BLaER1 (cell line): ENCODE measurements around the gene IGSF9.

Experiments used
- H3K27ac ChIP-seq: shearing (Covaris generic); formaldehyde crosslinking; 2 replicates; pipeline ENCODE4 v1.8.1; 2022
- H3K27me3 ChIP-seq: shearing (Covaris generic); formaldehyde crosslinking; 2 replicates; pipeline ENCODE4 v1.8.1; 2022
- H3K36me3 ChIP-seq: shearing (Covaris generic); formaldehyde crosslinking; 2 replicates; pipeline ENCODE4 v1.8.1; 2022
- H3K4me1 ChIP-seq: shearing (Covaris generic); formaldehyde crosslinking; 2 replicates; pipeline ENCODE4 v1.8.1; 2022
- H3K4me2 ChIP-seq: shearing (Covaris generic); formaldehyde crosslinking; 2 replicates; pipeline ENCODE4 v1.8.1; 2022
- H3K4me3 ChIP-seq: shearing (Covaris generic); formaldehyde crosslinking; 2 replicates; pipeline ENCODE4 v1.8.1; 2022
- H3K9ac ChIP-seq: shearing (Covaris generic); formaldehyde crosslinking; 2 replicates; pipeline ENCODE4 v1.8.1; 2022
- H3K9me3 ChIP-seq: shearing (Covaris generic); formaldehyde crosslinking; 2 replicates; pipeline ENCODE4 v1.8.1; 2022
- H4K20me1 ChIP-seq: shearing (Covaris generic); formaldehyde crosslinking; 2 replicates; pipeline ENCODE4 v1.8.1; 2022
- Cebpa-rat ChIP-seq: shearing (Covaris generic); IDR thresholded peaks from 2 replicates; pipeline ENCODE4 v1.8.1; 2022

IGSF9 gene

GRCh38 chr1:159986093-159986492, 40.7 kb upstream of the IGSF9 start:
- Histone ChIP-seq H3K4me1 (no peaks in the 10 kb centered on the region), H3K4me3 (no peak overlapping the region), H3K27ac (no peak overlapping the region), H3K4me2 (no peak overlapping the region), H3K27me3 (no peaks in the 10 kb centered on the region), H3K9me3 (no peaks in the 10 kb centered on the region), H3K36me3 (no peaks in the 10 kb centered on the region), H3K9ac (no peak overlapping the region), H4K20me1 (no peaks in the 10 kb centered on the region)
- no peak for TF ChIP-seq Cebpa-rat

- no peaks in the 10 kb centered on the region for H3K36me3 ChIP-seq
- no peak for TF ChIP-seq Cebpa-rat
- no peak overlapping the region for H3K4me3 ChIP-seq
- H3K4me1 ChIP-seq: no peaks in the 10 kb centered on the region
- no peak overlapping the region for H3K27ac ChIP-seq
- no peaks in the 10 kb centered on the region for H3K27me3 ChIP-seq
- no peaks in the 10 kb centered on the region for H4K20me1 ChIP-seq
- H3K9me3 ChIP-seq: no peaks in the 10 kb centered on the region
- H3K9ac ChIP-seq: no peak overlapping the region
- no peak overlapping the region for H3K4me2 ChIP-seq
Observed at GRCh38 chr1:159985473-159985872, 40.1 kb upstream of the IGSF9 start.

- Histone ChIP-seq H3K27ac (no peak overlapping the region), H3K36me3 (no peaks in the 10 kb centered on the region), H4K20me1 (no peaks in the 10 kb centered on the region), H3K4me3 (no peak overlapping the region), H3K4me1 (no peaks in the 10 kb centered on the region), H3K9ac (no peak overlapping the region), H3K27me3 (no peaks in the 10 kb centered on the region), H3K9me3 (no peaks in the 10 kb centered on the region), H3K4me2 (no peak overlapping the region)
- no peak for TF ChIP-seq Cebpa-rat
Observed at GRCh38 chr1:159983681-159984080, 38.3 kb upstream of the IGSF9 start.

GRCh38 chr1:159982280-159982679, 36.9 kb upstream of the IGSF9 start:
- H3K27me3 ChIP-seq: no peaks in the 10 kb centered on the region
- no peak overlapping the region for H3K4me3 ChIP-seq
- no peaks in the 10 kb centered on the region for H3K9me3 ChIP-seq
- H3K9ac ChIP-seq: no peak overlapping the region
- H4K20me1 ChIP-seq: no peaks in the 10 kb centered on the region
- TF ChIP-seq Cebpa-rat: no peak
- H3K36me3 ChIP-seq: no peaks in the 10 kb centered on the region
- H3K27ac ChIP-seq: no peak overlapping the region
- no peak overlapping the region for H3K4me2 ChIP-seq
- H3K4me1 ChIP-seq: no peaks in the 10 kb centered on the region

- Histone ChIP-seq H3K27me3 (no peaks in the 10 kb centered on the region), H3K9ac (no peak overlapping the region), H3K27ac (no peak overlapping the region), H3K4me2 (no peak overlapping the region), H4K20me1 (no peaks in the 10 kb centered on the region), H3K4me3 (no peak overlapping the region), H3K36me3 (no peaks in the 10 kb centered on the region), H3K4me1 (no peaks in the 10 kb centered on the region), H3K9me3 (no peaks in the 10 kb centered on the region)
- no peak for TF ChIP-seq Cebpa-rat
Observed at GRCh38 chr1:159981351-159982055, 36.1 kb upstream of the IGSF9 start.

GRCh38 chr1:159980786-159981185, 35.4 kb upstream of the IGSF9 start:
- Histone ChIP-seq H3K9me3 (no peaks in the 10 kb centered on the region), H3K9ac (no peak overlapping the region), H3K27ac (no peak overlapping the region), H3K36me3 (no peaks in the 10 kb centered on the region), H3K4me1 (no peaks in the 10 kb centered on the region), H3K27me3 (no peaks in the 10 kb centered on the region), H3K4me3 (no peak overlapping the region), H3K4me2 (no peak overlapping the region), H4K20me1 (no peaks in the 10 kb centered on the region)
- TF ChIP-seq Cebpa-rat: no peak

GRCh38 chr1:159980076-159980475, 34.7 kb upstream of the IGSF9 start:
- Histone ChIP-seq H3K27me3 (no peaks in the 10 kb centered on the region), H4K20me1 (no peaks in the 10 kb centered on the region), H3K36me3 (no peaks in the 10 kb centered on the region), H3K4me1 (no peaks in the 10 kb centered on the region), H3K4me3 (no peak overlapping the region), H3K4me2 (no peak overlapping the region), H3K9me3 (no peaks in the 10 kb centered on the region), H3K9ac (no peak overlapping the region), H3K27ac (no peak overlapping the region)
- no peak for TF ChIP-seq Cebpa-rat

- no peak overlapping the region for H3K4me2 ChIP-seq
Observed at GRCh38 chr1:159979257-159979656, 33.8 kb upstream of the IGSF9 start.

GRCh38 chr1:159978107-159978398, 32.6 kb upstream of the IGSF9 start:
- Histone ChIP-seq H3K27me3 (no peaks in the 10 kb centered on the region), H3K9ac (no peak overlapping the region), H3K9me3 (no peaks in the 10 kb centered on the region), H3K27ac (no peak overlapping the region), H3K4me1 (no peaks in the 10 kb centered on the region), H3K36me3 (no peaks in the 10 kb centered on the region), H3K4me3 (no peak overlapping the region), H4K20me1 (no peaks in the 10 kb centered on the region), H3K4me2 (no peak overlapping the region)
- no peak for TF ChIP-seq Cebpa-rat

More at GRCh38 chr1:159979257-159979656, 33.8 kb upstream of the IGSF9 start:
- Histone ChIP-seq H3K4me3 (no peak overlapping the region), H3K36me3 (no peaks in the 10 kb centered on the region), H3K27ac (no peak overlapping the region), H3K9me3 (no peaks in the 10 kb centered on the region), H4K20me1 (no peaks in the 10 kb centered on the region), H3K9ac (no peak overlapping the region), H3K27me3 (no peaks in the 10 kb centered on the region), H3K4me1 (no peaks in the 10 kb centered on the region)
- no peak for TF ChIP-seq Cebpa-rat

- Histone ChIP-seq H3K27ac (no peak overlapping the region), H3K4me1 (no peaks in the 10 kb centered on the region), H3K4me3 (no peak overlapping the region), H4K20me1 (no peaks in the 10 kb centered on the region), H3K9me3 (no peaks in the 10 kb centered on the region), H3K4me2 (no peak overlapping the region), H3K27me3 (no peaks in the 10 kb centered on the region), H3K9ac (no peak overlapping the region), H3K36me3 (no peaks in the 10 kb centered on the region)
- no peak for TF ChIP-seq Cebpa-rat
Observed at GRCh38 chr1:159977364-159978106, 32.1 kb upstream of the IGSF9 start.
